NT2/D1 (cell line): ENCODE results near the gene NAGS.

Experiments used
- DNase-seq: peaks from one replicate; pipeline ENCODE4 v3.0.0-alpha.2; 2011; ENCODE audit warnings: low read depth, low spot score
- H3K27me3 ChIP-seq: 2 replicates; pipeline ENCODE4 v1.6.0; 2011; ENCODE audit warnings: mild to moderate bottlenecking; ENCODE audit not compliant: insufficient read length, insufficient read depth
- H3K36me3 ChIP-seq: 2 replicates; pipeline ENCODE4 v1.6.1; 2011; ENCODE audit warnings: mild to moderate bottlenecking, low read length, mixed read lengths; ENCODE audit not compliant: insufficient read depth, insufficient read length
- H3K4me1 ChIP-seq: 2 replicates; pipeline ENCODE4 v1.5.1; 2011; ENCODE audit not compliant: insufficient read depth, insufficient read length
- H3K4me3 ChIP-seq: 2 replicates; pipeline ENCODE4 v1.5.1; 2011; ENCODE audit warnings: low read depth; ENCODE audit not compliant: insufficient read length
- H3K9ac ChIP-seq: 2 replicates; pipeline ENCODE4 v1.6.0; 2011; ENCODE audit warnings: low read depth; ENCODE audit not compliant: insufficient read length
- H3K9me3 ChIP-seq: 2 replicates; pipeline ENCODE4 v1.5.1; 2011; ENCODE audit warnings: mild to moderate bottlenecking, low read length; ENCODE audit not compliant: insufficient read depth
- SUZ12 ChIP-seq: IDR thresholded peaks from 2 replicates; pipeline ENCODE4 v1.6.1; 2011; ENCODE audit not compliant: insufficient read length, insufficient read depth; ENCODE audit errors: extremely low read depth
- YY1 ChIP-seq: IDR thresholded peaks from 2 replicates; pipeline ENCODE4 v1.6.1; 2011; ENCODE audit not compliant: insufficient read length, insufficient read depth
- ZNF274 ChIP-seq: IDR thresholded peaks from 2 replicates; pipeline ENCODE4 v1.6.1; 2011; ENCODE audit warnings: mild to moderate bottlenecking, low read depth, low read length

NAGS gene

DNA sequence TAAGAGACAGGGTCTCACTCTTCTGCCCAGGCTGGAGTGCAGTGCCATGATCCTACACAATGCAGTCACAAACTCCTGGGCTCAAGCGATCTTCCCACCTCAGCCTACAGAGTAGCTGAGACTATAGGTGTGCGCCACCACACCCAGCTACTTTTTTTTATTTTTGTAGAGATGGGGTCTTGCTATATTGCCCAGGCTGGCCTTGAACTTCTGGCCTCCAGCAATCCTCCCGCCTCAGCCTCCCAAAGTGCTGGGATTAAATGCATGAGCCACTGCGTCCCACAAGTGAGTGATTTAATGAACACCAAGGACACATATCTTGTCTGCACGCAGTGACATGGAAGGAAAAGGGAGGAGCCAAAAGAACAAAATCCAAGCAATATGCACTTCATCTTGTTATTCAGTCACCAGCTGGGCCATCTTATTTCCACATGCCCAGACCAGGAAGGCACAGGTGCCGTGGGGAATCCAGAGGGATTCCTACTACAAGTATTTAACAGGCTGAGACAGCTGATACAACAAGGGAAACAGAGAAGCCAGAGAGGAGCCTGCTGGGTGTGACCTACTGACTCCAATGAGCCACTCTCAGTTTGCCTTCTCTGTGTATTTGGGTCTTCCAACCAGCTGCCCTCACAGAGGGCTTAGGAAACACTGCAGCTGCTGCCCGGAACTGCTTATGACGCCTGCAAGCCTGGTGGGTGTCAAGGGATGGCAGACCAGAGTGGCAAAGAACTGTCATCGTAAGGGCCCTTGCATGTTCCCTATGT is 45.1 kb downstream of the NAGS start:
- Histone ChIP-seq H3K4me3 (no peak overlapping the region), H3K9me3 (no peaks in the 10 kb centered on the region), H3K27me3 (no peaks in the 10 kb centered on the region), H3K36me3 (peaks cover 80% of the 10 kb centered on the region), H3K4me1 (no peaks in the 10 kb centered on the region), H3K9ac (no peak overlapping the region)
- TF ChIP-seq ZNF274 (no peak), SUZ12 (no peak), YY1 (no peak)
- DNase-seq = no peak

GRCh38 chr17:44053125-44053872 is 48.9 kb downstream of the NAGS start:
- H3K27me3 ChIP-seq = no peaks in the 10 kb centered on the region
- no peak for DNase-seq
- no peak for TF ChIP-seq ZNF274
- no peak for TF ChIP-seq YY1
- no peak for TF ChIP-seq SUZ12
- H3K4me1 ChIP-seq = no peaks in the 10 kb centered on the region
- H3K36me3 ChIP-seq = peaks cover 80% of the 10 kb centered on the region
- no peak overlapping the region for H3K9ac ChIP-seq
- no peaks in the 10 kb centered on the region for H3K9me3 ChIP-seq
- no peak overlapping the region for H3K4me3 ChIP-seq
